ENCODE results near the gene NAV2.
A peak's percentile ranks its signal among the peaks of the same experiment; 100 is the strongest.
"Not testable (repeated sequence)": the region's sequence is repeated elsewhere in the genome, so short reads cannot be mapped to it uniquely, and the experiment has no call there.

The NAV2 gene

GRCh38 chr11:19924311-19924710 is 211.7 kb downstream of the NAV2 start:
- H3K36me3 ChIP-seq (ENCODE audit: control insufficient read depth, insufficient read depth, low read length) = no peaks in the 10 kb centered on the region
- no peaks in the 10 kb centered on the region for H3K27me3 ChIP-seq (ENCODE audit: control insufficient read depth, insufficient read depth, low read length)
- H3K4me1 ChIP-seq (ENCODE audit: control insufficient read depth, insufficient read depth, low read length) = peaks cover 3% of the 10 kb centered on the region; the same call in 1 of the 2 replicates
- H3K9ac ChIP-seq (ENCODE audit: low read depth, low read length) = no peak overlapping the region
- no peak overlapping the region for H3K4me3 ChIP-seq (ENCODE audit: low read depth, low read length)
- H3K27ac ChIP-seq (ENCODE audit: low read depth, low read length) = no peak overlapping the region
- H3K9me3 ChIP-seq (ENCODE audit: control insufficient read depth, insufficient read depth, low read length) = no peaks in the 10 kb centered on the region

GRCh38 chr11:19924716-19925115 is 212.1 kb downstream of the NAV2 start:
- Histone ChIP-seq H3K9me3 (ENCODE audit: control insufficient read depth, insufficient read depth, low read length) (no peaks in the 10 kb centered on the region), H3K27me3 (ENCODE audit: control insufficient read depth, insufficient read depth, low read length) (no peaks in the 10 kb centered on the region), H3K27ac (ENCODE audit: low read depth, low read length) (no peak overlapping the region), H3K36me3 (ENCODE audit: control insufficient read depth, insufficient read depth, low read length) (no peaks in the 10 kb centered on the region), H3K4me1 (ENCODE audit: control insufficient read depth, insufficient read depth, low read length) (peaks cover 3% of the 10 kb centered on the region; the same call in 1 of the 2 replicates), H3K4me3 (ENCODE audit: low read depth, low read length) (no peak overlapping the region), H3K9ac (ENCODE audit: low read depth, low read length) (no peak overlapping the region)

GRCh38 chr11:19927403-19927802 is 214.8 kb downstream of the NAV2 start:
- not testable (repeated sequence) for H3K27ac ChIP-seq (ENCODE audit: low read depth, low read length); H3K9me3 ChIP-seq (ENCODE audit: control insufficient read depth, insufficient read depth, low read length); H3K27me3 ChIP-seq (ENCODE audit: control insufficient read depth, insufficient read depth, low read length); H3K36me3 ChIP-seq (ENCODE audit: control insufficient read depth, insufficient read depth, low read length); H3K4me3 ChIP-seq (ENCODE audit: low read depth, low read length); H3K4me1 ChIP-seq (ENCODE audit: control insufficient read depth, insufficient read depth, low read length); H3K9ac ChIP-seq (ENCODE audit: low read depth, low read length)

DNA sequence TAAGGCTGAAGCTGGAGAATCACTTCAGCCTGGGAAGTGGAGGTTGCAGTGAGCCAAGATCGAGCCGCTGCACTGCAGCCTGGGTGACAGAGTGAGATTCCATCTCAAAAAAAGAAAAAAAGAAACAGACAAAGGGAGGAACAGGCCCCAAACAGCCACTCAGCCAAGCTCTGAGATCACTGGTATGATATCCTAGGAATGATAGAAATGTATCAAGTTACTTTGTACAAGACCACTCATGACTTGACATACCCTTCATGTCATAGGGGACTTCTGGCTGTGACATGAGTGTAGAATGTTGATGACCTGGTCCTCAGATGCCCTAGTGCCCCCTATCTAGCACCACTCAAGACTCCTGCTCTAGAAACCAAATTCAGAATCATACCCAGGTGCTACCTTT is 216.5 kb downstream of the NAV2 start:
- peaks cover 15% of the 10 kb centered on the region for H3K36me3 ChIP-seq (ENCODE audit: control insufficient read depth, insufficient read depth, low read length)
- H3K27me3 ChIP-seq (ENCODE audit: control insufficient read depth, insufficient read depth, low read length) = no peaks in the 10 kb centered on the region
- no peak overlapping the region for H3K27ac ChIP-seq (ENCODE audit: low read depth, low read length)
- no peak overlapping the region for H3K9ac ChIP-seq (ENCODE audit: low read depth, low read length)
- no peak overlapping the region for H3K4me3 ChIP-seq (ENCODE audit: low read depth, low read length)
- no peaks in the 10 kb centered on the region for H3K9me3 ChIP-seq (ENCODE audit: control insufficient read depth, insufficient read depth, low read length)
- no peaks in the 10 kb centered on the region for H3K4me1 ChIP-seq (ENCODE audit: control insufficient read depth, insufficient read depth, low read length)

DNA sequence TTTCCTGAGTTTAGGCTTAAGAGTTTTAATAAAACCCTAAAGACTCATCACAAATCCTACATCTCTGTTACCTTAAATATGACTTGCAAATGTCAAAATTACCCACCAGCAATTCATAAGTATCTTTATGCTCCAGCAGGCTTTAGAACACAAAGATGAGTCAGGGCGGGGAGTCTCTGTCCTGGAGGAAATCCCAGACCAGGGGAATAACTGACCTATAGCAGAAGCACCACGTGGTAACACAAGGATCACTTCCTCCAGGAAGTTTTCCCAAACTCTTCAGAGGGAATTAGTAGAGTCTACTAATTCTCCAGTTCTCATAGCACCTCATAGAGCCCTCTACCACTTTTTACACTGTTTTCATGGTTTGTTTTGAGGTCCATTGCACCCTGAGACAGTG is 217.0 kb downstream of the NAV2 start:
- Histone ChIP-seq H3K9me3 (ENCODE audit: control insufficient read depth, insufficient read depth, low read length) (no peaks in the 10 kb centered on the region), H3K27ac (ENCODE audit: low read depth, low read length) (no peak overlapping the region), H3K36me3 (ENCODE audit: control insufficient read depth, insufficient read depth, low read length) (peaks cover 21% of the 10 kb centered on the region), H3K4me1 (ENCODE audit: control insufficient read depth, insufficient read depth, low read length) (no peaks in the 10 kb centered on the region), H3K9ac (ENCODE audit: low read depth, low read length) (no peak overlapping the region), H3K4me3 (ENCODE audit: low read depth, low read length) (no peak overlapping the region), H3K27me3 (ENCODE audit: control insufficient read depth, insufficient read depth, low read length) (no peaks in the 10 kb centered on the region)

DNA sequence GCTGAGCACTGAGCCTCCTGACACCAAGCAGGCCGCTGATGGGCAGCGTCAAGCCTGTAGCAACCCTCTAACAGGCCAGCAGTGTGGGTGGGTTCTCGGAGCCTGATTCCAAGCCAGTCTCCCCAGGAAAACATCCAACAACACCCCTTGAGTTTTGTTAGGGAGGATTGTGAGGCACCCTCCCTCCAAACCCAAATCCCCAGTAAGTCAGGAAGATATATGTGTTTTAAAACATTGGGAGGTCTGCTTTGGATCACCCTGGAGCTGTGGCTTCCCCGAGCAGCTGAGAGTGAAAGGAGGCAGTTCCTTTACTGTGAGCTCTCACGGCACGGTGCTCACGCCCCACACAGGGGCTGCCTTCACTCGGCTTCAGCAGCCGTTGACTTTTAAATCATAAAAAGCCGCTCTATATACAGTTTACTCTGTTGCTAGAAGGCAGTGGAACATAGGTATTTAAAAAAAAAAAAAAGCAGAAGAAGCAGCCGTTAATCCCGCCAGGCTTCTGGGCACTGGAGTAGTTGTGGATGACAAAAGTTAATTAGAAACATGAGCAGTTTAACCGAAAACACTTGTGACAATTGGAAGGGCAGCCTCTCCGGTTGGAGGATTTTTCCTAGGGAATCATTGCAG is 218.6 kb downstream of the NAV2 start:
- Histone ChIP-seq H3K9me3 (ENCODE audit: control insufficient read depth, insufficient read depth, low read length) (no peaks in the 10 kb centered on the region), H3K4me1 (ENCODE audit: control insufficient read depth, insufficient read depth, low read length) (peaks cover 8% of the 10 kb centered on the region), H3K9ac (ENCODE audit: low read depth, low read length) (no peak overlapping the region), H3K4me3 (ENCODE audit: low read depth, low read length) (no peak overlapping the region), H3K36me3 (ENCODE audit: control insufficient read depth, insufficient read depth, low read length) (peaks cover 28% of the 10 kb centered on the region), H3K27me3 (ENCODE audit: control insufficient read depth, insufficient read depth, low read length) (no peaks in the 10 kb centered on the region), H3K27ac (ENCODE audit: low read depth, low read length) (no peak overlapping the region)

GRCh38 chr11:19931771-19932369 is 219.2 kb downstream of the NAV2 start:
- Histone ChIP-seq H3K27ac (ENCODE audit: low read depth, low read length) (no peak overlapping the region), H3K36me3 (ENCODE audit: control insufficient read depth, insufficient read depth, low read length) (peaks cover 28% of the 10 kb centered on the region), H3K4me3 (ENCODE audit: low read depth, low read length) (no peak overlapping the region), H3K4me1 (ENCODE audit: control insufficient read depth, insufficient read depth, low read length) (peaks cover 8% of the 10 kb centered on the region), H3K9ac (ENCODE audit: low read depth, low read length) (no peak overlapping the region), H3K27me3 (ENCODE audit: control insufficient read depth, insufficient read depth, low read length) (no peaks in the 10 kb centered on the region), H3K9me3 (ENCODE audit: control insufficient read depth, insufficient read depth, low read length) (no peaks in the 10 kb centered on the region)

DNA sequence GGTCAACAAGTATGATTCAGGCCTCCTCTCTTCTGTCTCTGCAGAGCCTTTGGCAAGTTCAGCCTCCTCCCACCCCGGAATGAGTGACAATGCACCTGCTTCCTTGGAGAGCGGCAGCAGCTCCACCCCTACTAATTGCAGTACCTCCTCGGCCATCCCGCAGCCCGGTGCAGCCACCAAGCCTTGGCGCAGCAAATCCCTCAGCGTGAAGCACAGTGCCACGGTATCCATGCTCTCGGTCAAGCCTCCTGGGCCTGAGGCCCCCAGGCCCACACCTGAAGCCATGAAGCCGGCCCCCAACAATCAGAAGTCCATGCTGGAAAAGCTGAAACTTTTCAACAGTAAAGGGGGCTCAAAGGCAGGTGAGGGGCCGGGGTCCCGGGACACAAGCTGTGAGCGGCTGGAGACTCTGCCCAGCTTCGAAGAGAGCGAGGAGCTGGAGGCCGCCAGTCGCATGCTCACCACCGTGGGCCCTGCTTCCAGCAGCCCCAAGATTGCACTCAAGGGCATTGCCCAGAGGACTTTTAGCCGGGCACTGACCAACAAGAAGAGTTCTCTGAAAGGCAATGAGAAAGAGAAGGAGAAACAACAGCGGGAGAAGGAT is 220.6 kb downstream of the NAV2 start:
- no peak overlapping the region for H3K27ac ChIP-seq (ENCODE audit: low read depth, low read length)
- no peaks in the 10 kb centered on the region for H3K9me3 ChIP-seq (ENCODE audit: control insufficient read depth, insufficient read depth, low read length)
- H3K27me3 ChIP-seq (ENCODE audit: control insufficient read depth, insufficient read depth, low read length) = no peaks in the 10 kb centered on the region
- peaks cover 28% of the 10 kb centered on the region for H3K36me3 ChIP-seq (ENCODE audit: control insufficient read depth, insufficient read depth, low read length)
- no peak overlapping the region for H3K9ac ChIP-seq (ENCODE audit: low read depth, low read length)
- H3K4me3 ChIP-seq (ENCODE audit: low read depth, low read length) = no peak overlapping the region
- H3K4me1 ChIP-seq (ENCODE audit: control insufficient read depth, insufficient read depth, low read length) = peaks cover 8% of the 10 kb centered on the region

DNA sequence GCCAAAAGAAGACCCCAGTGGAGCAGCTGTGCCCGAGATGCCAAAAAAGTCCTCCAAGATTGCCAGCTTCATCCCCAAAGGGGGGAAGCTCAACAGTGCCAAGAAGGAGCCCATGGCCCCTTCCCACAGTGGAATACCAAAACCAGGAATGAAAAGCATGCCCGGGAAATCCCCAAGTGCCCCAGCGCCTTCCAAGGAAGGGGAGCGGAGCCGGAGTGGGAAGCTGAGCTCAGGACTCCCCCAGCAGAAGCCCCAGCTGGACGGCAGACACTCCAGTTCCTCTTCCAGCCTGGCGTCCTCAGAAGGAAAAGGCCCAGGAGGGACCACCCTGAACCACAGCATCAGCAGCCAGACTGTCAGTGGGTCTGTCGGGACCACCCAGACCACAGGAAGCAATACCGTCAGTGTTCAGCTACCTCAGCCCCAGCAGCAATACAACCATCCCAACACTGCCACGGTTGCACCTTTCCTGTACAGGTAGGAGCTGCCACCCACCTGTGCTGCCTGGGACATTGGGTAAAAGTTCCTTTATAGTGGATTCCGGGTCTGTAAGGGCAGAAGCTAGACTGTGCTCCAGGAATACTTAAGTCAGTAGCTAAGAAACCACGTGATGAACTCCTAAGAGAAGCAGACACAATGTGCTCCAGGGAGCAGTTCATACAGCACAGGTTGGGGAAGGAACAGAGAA is 221.3 kb downstream of the NAV2 start:
- Histone ChIP-seq H3K36me3 (ENCODE audit: control insufficient read depth, insufficient read depth, low read length) (peaks cover 33% of the 10 kb centered on the region), H3K4me1 (ENCODE audit: control insufficient read depth, insufficient read depth, low read length) (peaks cover 8% of the 10 kb centered on the region), H3K27me3 (ENCODE audit: control insufficient read depth, insufficient read depth, low read length) (no peaks in the 10 kb centered on the region), H3K27ac (ENCODE audit: low read depth, low read length) (no peak overlapping the region), H3K9me3 (ENCODE audit: control insufficient read depth, insufficient read depth, low read length) (no peaks in the 10 kb centered on the region), H3K9ac (ENCODE audit: low read depth, low read length) (no peak overlapping the region), H3K4me3 (ENCODE audit: low read depth, low read length) (no peak overlapping the region)

- Histone ChIP-seq H3K27me3 (ENCODE audit: control insufficient read depth, insufficient read depth, low read length) (no peaks in the 10 kb centered on the region), H3K27ac (ENCODE audit: low read depth, low read length) (peak overlapping the region; percentile 46)
These were observed 222.2 kb downstream of the NAV2 start for GRCh38 chr11:19934828-19935259.

GRCh38 chr11:19935507-19935906 is 222.9 kb downstream of the NAV2 start:
- peaks cover 8% of the 10 kb centered on the region for H3K4me1 ChIP-seq (ENCODE audit: control insufficient read depth, insufficient read depth, low read length)
- H3K4me3 ChIP-seq (ENCODE audit: low read depth, low read length) = no peak overlapping the region
- peak overlapping the region; percentile 46 for H3K27ac ChIP-seq (ENCODE audit: low read depth, low read length)
- H3K36me3 ChIP-seq (ENCODE audit: control insufficient read depth, insufficient read depth, low read length) = peaks cover 44% of the 10 kb centered on the region
- H3K27me3 ChIP-seq (ENCODE audit: control insufficient read depth, insufficient read depth, low read length) = no peaks in the 10 kb centered on the region
- H3K9me3 ChIP-seq (ENCODE audit: control insufficient read depth, insufficient read depth, low read length) = no peaks in the 10 kb centered on the region
- H3K9ac ChIP-seq (ENCODE audit: low read depth, low read length) = no peak overlapping the region

More at GRCh38 chr11:19934828-19935259, 222.2 kb downstream of the NAV2 start:
- Histone ChIP-seq H3K4me3 (ENCODE audit: low read depth, low read length) (no peak overlapping the region), H3K9ac (ENCODE audit: low read depth, low read length) (no peak overlapping the region), H3K36me3 (ENCODE audit: control insufficient read depth, insufficient read depth, low read length) (peaks cover 39% of the 10 kb centered on the region), H3K4me1 (ENCODE audit: control insufficient read depth, insufficient read depth, low read length) (peaks cover 8% of the 10 kb centered on the region), H3K9me3 (ENCODE audit: control insufficient read depth, insufficient read depth, low read length) (no peaks in the 10 kb centered on the region)
